ENCODE results near the gene PTCD1.
"Not testable (repeated sequence)": the region's sequence is repeated elsewhere in the genome, so short reads cannot be mapped to it uniquely, and the experiment has no call there.

The PTCD1 gene

DNA sequence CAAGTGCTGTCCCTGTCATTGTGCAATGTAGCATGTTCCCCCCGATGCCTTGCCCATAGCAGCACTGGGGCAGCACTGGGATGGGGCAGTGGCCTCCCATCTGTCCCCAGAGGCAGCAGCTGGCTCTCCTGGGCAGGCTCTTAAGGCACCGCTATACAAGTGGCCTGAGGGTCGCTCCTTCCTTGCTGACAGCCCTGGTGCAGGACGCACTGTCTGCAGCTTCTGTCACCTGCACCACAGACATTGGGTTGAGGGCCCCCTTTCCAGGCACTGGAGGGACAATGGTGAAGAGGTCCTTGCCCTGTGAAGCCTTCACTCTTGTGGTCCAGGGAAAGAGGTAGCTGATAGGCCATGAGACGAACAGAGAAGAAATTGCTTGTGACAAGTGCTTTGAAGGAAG, 10.7 kb upstream of the PTCD1 start:
- DNase-seq: no peak

DNA sequence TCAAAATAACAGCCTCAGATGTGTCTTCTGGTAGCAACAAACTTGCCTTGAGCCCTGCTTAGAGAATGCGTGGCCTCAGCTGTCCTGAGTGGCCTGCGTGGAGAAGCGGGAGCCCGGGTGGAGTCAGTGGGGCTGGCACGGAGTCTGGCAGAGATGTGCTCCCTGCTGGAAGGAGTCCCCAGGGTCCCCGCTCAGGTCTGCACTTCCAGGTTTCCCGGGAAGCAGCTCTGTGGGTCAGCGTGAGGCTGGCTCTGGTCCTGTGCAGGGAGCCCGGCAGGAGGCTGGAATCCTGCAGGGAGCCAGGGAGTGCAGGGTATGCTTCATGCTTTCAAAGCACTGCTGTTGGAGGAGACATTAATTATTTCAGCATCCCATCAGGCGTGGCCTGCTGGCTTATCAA, 10.3 kb upstream of the PTCD1 start:
- no peak for DNase-seq

DNA sequence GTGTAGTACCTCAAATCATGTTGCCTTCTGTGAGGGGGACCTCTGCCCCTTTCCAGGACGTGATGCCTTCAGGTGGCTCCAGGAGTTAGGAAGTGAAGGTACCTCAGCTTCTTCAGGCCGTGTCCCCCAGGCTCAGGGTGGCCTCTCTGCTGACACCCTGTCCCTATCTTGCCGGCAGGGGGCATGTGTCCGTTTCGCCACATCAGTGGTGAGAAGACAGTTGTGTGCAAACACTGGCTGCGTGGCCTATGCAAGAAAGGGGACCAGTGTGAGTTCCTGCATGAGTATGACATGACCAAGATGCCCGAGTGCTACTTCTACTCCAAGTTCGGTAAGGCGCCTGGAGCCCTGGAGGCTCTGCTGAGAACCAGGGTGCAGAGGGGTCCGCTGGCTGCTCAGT, 9.3 kb upstream of the PTCD1 start:
- DNase-seq: no peak

DNA sequence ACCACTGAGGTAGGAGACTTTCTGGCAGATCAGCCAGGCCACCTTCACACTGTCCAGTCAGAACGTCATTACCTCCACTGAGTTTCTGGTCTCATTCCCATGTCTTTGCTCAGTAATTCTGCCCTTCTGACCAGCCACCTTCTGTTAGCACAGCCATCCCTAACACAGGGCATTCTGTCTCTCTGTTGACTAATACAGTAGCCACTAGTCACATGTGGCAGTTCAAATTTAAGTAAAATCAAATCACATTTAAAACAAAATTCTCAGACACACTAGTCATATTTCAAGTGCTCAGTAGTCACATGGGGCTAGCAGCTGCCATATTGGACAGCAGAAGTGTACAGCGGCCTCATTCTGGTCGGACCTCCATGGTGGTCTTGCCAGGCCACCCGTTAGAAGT, 7.5 kb upstream of the PTCD1 start:
- no peak for DNase-seq

DNA sequence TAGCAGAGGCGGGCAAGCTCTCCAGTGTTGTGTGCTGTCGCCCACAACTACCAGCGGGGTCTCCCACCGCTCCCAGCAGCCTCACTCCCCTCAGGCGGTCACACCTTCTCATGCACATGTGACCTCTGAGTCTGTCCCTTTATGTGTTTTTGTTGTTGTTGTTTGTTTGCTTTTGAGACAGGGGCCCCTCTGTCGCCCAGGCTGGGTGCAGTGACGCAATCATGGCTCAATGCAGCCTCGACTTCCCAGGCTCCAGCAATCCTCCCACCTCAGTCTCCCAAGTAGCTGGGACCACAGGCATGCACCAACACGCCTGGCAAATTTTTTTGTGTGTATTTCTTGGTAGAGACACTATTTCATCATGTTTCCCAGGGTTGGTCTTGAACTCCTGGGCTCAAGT, 1.6 kb upstream of the PTCD1 start:
- DNase-seq: no peak

DNA sequence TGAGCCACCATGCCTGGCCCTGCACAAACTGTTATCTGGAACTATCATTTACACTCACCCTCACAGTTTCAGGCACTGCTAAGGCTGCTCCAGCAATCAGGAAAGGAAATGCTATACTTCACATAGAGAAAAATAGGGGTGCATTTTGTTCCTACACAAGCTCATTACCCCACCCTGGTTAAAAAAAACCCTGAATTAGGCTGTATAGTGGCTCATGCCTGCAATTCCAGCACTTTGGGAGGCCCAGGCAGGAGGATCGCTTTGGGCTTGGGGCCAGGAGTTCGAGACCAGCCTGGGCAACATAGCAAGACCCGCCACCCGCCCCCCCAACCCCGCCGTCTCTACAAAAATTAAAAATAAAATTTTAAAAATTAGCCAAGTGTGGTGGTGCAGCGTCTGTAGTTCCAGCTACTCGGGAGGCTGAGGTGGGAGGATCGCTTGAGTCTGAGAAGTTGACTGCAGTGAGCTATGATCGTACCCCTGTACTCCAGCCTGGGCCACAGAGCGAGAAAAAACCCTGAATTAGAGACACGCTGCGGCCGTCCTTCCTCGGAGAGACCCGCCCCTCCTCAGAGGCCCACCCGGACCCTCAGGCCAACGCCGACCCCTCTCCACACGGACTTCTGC, 539 bp downstream of the PTCD1 start:
- no peak for DNase-seq

DNA sequence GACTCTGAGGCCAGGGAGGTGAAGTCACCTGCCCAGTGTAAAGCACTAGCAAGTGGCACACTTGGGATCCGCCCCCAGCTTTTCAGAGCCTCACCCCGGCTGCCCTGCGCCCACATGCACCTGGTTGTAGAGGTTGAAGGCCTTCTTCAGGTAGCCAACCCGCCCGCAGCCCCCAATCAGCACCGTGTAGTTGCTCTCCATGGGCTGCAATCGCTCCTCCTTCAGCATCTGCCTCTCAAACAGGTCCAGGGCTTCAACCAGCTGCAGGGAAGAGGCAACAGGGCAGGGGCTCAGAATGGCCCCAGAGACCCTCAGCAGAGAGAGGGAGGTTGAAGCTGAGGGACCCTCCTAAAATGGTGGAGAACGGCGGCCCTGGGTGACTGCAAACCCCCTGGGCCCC, 5.4 kb downstream of the PTCD1 start:
- DNase-seq: no peak

DNA sequence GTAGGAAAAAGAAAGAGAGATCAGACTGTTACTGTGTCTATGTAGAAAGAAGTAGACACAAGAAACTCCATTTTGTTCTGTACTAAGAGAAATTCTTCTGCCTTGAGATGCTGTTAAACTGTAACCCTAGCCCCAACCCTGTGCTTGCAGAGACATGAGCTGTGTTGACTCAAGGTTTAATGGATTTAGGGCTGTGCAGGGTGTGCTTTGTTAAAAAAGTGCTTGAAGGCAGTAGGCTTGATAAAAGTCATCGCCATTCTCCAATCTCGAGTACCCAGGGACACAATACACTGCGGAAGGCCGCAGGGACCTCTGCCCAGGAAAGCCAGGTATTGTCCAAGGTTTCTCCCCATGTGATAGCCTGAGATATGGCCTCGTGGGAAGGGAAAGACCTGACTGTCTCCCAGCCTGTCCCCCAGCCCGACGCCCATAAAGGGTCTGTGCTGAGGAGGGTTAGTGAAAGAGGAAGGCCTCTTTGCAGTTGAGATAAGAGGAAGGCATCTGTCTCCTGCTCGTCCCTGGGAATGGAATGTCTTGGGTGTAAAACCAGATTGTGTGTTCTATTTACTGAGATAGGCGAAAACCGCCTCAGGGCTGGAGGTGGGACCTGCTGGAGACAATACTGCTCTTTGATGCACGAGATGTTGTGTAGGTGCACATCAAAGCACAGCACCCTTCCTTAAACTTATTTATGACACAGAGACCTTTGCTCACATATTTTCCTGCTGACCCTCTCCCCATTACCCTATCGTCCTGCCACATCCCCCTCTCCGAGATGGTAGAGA, 6.7 kb downstream of the PTCD1 start:
- DNase-seq: not testable (repeated sequence)

DNA sequence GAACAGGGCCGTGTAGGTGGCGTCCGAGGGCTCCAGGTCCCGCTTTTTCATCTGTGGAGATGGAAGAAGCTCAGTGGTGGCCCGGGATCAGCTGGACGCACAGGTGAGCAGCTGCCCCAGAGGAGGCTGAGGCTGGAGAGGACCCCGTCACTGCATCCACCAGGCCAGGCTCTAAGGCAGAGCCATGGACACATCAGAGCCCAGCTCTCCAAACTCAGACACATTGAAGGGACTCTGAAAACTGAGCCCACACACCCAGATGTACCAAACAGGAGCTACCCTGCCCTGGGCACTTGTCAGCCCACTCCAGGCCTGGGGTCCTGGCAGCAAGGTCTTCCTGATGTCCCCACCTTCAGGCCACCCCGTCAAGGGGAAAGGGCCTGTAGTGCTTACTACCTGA, 8.8 kb downstream of the PTCD1 start:
- no peak for DNase-seq

DNA sequence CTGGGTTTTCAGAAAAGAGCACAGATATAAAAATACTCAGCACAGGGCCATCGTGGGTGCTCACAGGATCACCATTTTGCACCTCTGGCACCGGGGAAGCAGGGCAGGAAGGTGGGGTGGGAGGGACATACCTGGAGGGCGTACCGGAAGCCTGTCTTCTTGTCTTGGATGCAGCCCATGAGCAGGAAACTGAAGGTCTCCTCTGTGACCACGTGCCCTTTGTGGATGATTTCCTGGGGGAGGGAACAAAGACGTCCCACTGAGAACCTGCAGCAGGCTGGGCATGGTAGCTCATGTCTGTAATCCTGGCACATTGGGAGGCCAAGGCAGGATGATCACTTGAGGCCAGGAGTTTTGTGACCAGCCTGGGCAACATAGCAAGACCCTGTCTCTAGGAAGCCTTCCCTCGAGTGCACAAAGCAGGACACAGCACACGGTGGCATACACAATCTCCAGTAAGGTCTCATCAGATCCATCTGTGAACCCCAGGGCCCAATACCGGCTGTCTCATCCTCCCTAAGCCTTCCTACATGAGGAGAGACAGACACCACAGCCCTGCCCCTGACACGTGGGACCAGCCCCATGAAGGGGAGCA, 9.5 kb downstream of the PTCD1 start:
- no peak for DNase-seq

DNA sequence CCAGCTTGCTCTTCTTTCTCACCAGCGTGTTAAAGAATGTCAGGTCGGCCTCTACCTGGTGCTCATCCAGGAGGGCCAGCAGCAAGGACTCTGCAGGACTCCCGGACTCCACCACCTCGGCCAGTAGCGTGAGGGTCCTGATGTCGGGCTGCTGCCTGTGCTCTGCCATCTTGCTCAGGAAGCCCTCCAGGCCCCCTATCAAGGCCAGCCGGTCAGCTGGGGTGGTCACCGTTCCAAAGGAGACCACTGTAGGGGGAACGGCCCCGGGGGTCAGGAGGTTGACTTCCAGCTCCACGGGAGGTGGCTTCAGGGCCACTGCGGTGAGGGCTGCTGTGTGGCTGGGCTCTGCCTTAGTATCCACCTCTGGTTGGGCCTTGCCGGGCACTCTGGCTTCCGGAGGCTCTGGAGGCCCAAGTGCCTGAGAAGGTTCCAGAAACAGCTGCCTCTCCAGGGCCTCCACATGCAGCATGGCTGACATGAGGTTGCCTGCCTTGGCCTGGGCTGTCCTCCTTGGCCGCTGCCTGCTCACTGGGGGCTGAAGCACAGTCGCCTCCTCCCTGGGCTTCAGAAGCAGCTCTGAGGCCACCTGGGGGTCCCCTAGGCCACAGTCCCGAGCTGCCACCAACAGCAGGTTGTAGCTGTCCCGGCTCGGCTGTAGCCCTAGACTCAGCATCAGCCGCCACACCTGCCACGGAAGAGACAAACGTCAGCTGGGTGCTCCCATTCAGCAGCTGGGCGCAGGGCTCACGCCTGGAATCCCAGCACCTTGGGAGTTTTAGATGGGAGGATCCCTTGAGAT, 13.5 kb downstream of the PTCD1 start:
- DNase-seq: no peak

DNA sequence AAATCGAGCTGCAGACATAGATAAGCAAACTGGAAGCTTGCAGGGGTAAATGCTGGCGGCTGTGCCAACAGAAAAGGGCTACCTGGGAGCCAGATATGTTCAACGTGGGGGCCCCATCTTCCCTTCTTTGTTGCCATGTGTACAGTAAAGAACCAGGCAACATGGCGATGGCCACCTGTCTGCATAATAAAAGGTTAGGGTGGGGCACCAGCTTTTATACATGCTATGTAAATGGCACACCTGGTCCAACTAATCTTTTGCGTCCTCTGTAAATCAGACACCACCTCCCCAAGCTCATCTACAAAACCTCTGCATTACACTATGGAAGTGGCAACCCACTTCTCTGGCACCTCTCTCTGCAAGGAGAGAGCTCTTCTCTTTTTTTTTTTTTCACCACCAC, 16.0 kb downstream of the PTCD1 start:
- DNase-seq: no peak

DNA sequence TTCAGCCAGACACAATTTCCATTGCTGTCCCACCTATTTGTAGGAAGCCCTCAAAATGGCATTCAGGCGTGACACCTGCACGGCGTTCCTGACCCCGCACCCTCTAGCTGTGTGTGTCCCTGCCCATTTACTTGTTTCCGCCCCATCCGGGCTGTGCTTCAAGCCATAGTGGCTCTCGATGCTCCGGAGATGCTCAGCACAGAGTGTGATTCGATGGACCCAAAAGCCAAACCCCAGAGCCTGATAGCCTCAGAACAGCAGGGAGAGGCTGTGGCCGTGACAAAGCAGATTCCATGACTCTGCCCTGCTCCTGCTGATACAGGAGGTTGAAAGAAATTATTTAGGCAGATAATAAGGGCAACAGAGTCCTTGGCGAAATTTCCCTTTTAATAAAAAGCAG, 16.4 kb downstream of the PTCD1 start:
- DNase-seq: no peak

DNA sequence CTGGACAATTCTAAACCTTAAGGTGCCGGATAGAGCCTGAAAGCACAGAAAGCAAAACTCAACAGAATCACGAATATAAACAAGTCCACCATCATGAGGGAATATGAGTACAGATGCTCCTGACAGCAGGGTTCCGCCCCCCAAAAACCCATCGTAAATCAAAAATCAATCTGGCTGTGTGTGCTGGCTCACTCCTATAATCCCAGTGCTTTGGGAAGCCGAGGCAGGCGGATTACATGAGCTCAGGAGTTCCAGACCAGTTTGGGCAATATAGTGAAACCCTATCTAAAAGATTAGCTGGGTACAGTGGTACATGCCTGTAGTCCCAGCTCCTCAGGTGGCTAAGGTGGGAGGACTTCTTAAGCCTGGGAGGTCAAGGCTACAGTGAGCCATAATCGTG, 17.6 kb downstream of the PTCD1 start:
- no peak for DNase-seq

DNA sequence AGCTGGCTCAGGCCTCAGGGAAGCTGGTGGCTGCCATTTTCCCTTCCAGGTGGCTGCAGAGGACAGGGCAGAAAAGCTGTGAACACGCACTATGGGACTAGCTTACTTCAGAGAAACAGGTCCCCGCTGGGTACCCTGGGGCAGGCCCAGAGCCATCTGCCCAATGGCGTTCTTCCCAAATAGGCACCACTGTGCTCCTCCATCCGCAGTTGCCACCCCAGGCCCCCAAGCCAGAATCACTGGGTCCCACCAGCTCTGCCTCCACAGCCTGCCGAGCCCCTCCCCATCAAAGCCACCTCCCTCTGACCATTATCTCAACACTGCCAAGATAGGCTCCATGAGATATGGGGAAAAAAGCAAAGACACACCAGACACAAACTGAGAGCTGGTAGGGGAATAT, 18.4 kb downstream of the PTCD1 start:
- DNase-seq: no peak

DNA sequence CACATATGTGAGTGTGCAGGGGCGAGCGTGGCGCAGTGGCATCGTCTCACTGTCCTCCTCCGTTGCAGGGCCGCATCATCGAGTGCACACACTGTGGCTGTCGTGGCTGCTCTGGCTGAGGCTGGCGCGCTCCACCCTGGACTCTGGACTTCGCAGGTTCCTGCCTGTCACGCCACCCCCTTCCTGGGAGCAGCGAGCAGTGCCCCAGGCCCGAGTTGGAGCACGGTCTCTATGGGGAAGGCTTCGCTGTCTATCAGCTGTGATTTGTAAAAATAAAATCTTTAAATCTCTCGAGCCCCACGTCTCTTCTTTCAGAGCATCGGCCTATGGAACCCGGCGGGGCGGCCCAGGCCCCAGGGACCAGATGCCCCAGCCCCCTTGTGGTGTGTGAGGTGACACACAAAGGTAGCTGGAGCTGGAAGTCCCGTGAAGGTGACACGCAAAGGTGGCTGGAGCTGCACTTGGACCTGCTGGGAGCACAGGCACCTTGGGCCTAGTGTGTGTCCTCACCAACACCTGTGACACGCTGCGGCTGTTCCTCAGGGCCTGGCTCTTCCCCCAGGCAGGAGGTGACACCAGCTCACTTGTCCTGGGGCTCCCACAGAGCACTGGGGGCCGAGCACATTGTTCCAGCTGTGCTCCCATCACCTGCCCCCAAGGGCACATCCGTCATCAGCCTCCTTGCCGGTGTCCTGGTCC, 19.1 kb downstream of the PTCD1 start:
- DNase-seq: no peak

DNA sequence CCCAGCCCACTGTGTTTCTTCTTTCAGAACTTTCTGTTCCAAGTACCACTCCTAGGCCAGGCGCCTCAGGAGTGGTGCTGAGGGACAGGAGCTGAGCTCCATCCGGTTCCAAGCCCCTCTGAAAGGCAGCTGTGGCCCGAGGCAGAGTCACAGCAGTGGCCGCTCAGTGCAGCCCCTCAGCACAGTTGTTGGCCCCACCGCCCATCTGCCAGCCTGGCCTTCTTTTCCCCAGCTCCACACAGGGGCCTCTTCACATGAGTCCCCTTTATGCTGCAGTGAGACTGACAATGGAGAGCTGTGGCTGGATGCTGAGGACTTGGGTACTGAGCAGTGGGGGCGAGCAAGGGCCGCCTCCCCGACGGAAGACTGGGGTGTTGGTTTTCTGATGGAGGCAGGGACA, 20.3 kb downstream of the PTCD1 start:
- DNase-seq: no peak

DNA sequence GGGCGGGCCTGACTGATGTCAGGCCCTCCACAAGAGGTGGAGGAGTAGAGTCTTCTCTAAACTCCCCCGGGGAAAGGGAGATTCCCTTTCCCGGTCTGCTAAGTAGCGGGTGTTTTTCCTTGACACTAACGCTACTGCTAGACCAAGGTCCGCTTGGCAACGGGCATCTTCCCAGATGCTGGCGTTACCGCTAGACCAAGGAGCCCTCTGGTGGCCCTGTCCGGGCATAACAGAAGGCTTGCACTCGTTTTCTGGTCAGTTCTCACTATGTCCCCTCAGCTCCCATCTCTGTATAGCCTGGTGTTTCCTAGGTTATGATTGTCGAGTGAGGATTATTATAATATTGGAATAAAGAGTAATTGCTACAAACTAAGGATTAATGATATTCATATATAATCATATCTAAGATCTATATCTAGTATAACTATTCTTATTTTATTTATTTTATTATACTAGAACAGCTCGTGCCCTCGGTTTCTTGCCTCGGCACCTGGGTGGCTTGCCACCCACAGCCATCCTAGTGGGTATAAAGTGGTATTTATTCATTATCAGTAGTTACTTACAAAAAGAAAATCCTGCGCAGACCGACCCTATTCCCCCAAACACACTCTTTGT, 23.0 kb downstream of the PTCD1 start:
- DNase-seq: peak in 1 of 2 donors; percentile 21

DNA sequence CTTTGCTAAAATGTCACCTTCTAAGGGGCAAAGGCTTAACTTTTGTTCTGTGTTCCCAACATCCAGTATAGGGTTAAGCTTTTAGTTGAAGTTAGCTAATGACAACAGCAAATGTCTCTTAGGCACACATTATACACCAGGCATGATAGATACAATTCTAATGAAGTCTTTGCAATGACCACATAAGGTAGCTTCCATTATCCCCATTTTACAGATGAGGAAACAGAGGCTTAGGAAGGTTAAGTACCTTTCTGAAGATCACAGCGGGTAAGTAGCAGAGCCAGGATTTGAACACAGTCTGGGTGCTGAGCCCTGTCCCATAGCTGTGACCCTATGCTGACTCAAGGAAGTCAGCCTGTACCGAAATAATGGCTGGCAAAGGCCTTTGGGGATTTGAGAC, 28.0 kb downstream of the PTCD1 start:
- DNase-seq: no peak

DNA sequence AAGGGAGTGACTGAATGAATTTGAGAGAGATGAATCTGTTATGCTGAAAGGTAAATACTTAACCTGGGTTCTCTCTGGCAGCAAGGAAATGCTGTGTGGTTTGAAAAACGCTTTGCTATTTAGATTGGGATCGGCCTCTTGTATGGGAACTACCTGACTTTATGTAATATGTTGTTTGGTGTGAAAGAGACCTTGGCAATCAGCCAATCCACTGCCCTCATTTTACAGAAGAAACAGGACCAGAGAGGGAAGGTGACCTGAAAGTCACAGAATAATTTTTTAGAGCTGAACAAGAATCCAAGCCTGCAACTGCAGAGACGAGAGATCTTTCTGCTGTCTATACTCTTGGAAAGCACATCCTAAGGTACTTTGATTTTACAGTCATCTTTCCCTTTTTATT, 28.8 kb downstream of the PTCD1 start:
- no peak for DNase-seq

DNA sequence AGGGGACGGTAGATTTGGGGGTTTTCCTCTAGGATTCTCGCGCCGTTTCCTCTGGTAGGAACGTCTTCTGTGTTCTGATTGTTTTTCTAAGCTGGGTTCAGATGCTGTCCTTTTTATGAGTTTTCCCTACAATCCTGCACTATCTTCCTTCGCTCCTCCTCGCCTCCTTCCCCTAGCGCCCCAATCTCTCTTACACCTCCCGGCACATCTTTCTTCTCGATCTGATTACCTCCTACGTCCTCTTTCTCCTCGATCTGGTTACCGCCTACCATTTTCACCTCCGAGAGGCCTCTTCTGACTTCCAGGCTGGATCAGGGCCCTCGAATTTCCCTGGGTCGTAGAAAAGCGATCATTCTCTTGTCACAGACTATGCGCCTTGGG, 29.4 kb downstream of the PTCD1 start:
- DNase-seq: no peak

DNA sequence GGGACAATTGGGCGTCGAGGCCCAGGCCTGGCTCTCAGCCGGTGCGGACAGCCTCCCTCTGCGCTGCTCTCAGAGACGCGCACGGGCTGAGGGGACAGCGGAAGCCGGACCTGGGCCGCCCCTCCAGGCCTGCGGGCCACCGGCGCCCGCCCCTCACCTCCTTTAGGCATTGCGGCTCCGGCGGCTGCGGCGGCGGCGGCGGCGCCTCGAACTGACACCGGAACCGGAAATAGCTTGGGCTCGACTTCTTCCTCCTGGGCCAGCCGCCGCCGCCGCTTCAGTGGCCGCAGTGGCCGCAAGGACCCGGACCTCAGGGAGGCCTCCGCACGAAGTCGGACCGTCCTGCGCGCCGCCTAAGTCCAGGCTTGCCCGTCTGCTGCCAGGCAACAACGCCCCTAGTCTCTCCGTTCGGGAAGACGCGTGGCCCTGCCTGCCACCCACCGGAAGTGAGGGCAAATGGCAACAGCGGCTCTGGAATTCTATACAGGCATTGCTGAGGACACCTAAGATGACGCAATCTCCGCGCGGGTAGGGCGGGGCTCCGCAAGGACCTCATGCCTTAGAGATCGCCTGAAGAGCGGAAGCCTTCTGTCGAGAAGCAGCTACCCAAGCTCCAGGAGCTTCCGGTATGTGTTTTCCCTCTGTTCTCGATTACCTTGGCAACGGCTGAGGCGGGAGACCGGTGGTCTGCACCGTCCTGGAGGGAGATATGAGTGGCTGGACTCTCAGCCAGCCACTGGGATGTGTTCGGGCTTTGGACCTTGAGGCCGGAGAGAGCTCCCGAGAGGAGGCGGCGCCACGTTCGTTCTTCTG, 30.0 kb downstream of the PTCD1 start, which contains the start of the genes BUD31 and PDAP1:
BUD31 (plus strand) TSS at position 591 of the 813 bp plus-strand sequence. CDS start 2,124 bp downstream, outside the sequence.
PDAP1 (minus strand) TSS at position 219 of the 813 bp plus-strand sequence; CDS start at position 170, 49 bp downstream.
- DNase-seq: peak; percentile 95 to 97
